ENCODE data around the gene LRFN3.

DNA sequence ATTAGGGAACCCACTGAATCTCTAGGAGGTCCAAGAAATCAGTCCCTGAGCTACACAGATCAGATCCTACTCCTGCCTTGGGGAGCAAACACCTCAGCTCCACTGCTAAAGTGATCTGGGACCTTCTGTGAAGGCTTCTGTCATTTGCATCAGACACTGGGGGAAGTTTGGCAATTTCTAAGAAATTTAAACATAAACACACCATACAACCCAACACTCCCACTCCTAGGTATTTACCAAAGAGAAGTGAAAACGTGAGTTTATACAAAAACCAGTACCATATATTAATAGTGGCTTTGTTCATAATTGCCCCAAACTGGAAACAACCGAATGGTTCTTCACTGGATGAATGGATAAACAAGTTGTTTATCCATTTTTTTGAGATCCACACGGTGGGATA lies 20.7 kb upstream of the LRFN3 start:
- TF ChIP-seq CTCF (IDR thresholded peaks at IDR 0.05; ENCODE audit: insufficient read depth, low read depth, low read length) = no peak
- TF ChIP-seq EZH2 (IDR thresholded peaks at IDR 0.05; ENCODE audit: insufficient read depth, low read length) = no peak

Measured in astrocyte (in vitro differentiated cells and primary cell).